ENCODE results near the gene PSPH. TPM values are rescaled to one million over a fixed set of nuclear protein-coding genes. Genes with fewer than 3 reads are reported as not detected.
A peak's percentile ranks its signal among the peaks of the same experiment; 100 is the strongest.
"Not testable (repeated sequence)": the region's sequence is repeated elsewhere in the genome, so short reads cannot be mapped to it uniquely, and the experiment has no call there.

The PSPH gene
- total and polyA plus RNA-seq, 12 donors: 2.8 to 68.7 (median 23.0) TPM

GRCh38 chr7:56079450-56080185 is 28.4 kb upstream of the PSPH start:
- H3K4me1 ChIP-seq (replicated peaks in 1 of 2): peaks cover 8 to 24% of the 10 kb centered on the region in 2 donors
- H3K36me3 ChIP-seq (replicated peaks in 1 of 2): peaks cover 0 to 9% of the 10 kb centered on the region in 2 donors
- peak overlapping the region in 4 of 5 donors; percentile 51 to 87 (median 73) for H3K27ac ChIP-seq
- no peak overlapping the region for H3K4me3 ChIP-seq
- no peaks in the 10 kb centered on the region for H3K9me3 ChIP-seq (replicated peaks in 1 of 3)
- H3K27me3 ChIP-seq: no peaks in the 10 kb centered on the region
- peak; percentile 76 to 93 (median 91) for TF ChIP-seq CTCF (IDR thresholded peaks at IDR 0.05)
- TF ChIP-seq POLR2A (IDR thresholded peaks at IDR 0.05): peak in 1 of 2 donors; percentile 11
- peak; percentile 85 to 96 (median 94) for DNase-seq
- intact Hi-C loops (cut with DNase I): loop anchor here in 1 of 2 donors (10.0 kb wide), 2 partner anchors 115 to 435 kb away; partner anchors contain the start of gene NIPSNAP2
- 23 to 56% (median 33%) methylated on average over 4 to 12 of the region's 12 CpGs for WGBS, 4 donors

- peaks cover 8 to 20% of the 10 kb centered on the region in 2 donors for H3K4me1 ChIP-seq (replicated peaks in 1 of 2)
- no peak for TF ChIP-seq CTCF (IDR thresholded peaks at IDR 0.05)
- no peak for TF ChIP-seq POLR2A (IDR thresholded peaks at IDR 0.05)
- WGBS, 4 donors: 93 to 95% (median 94%) methylated on average over 3 to 16 of the region's 16 CpGs; no CpG with 5 or more reads in 1 of the 4 donors
- intact Hi-C loops (cut with DNase I): loop anchor here in 1 of 2 donors (10.0 kb wide), 2 partner anchors 113 to 433 kb away; partner anchors contain the start of gene NIPSNAP2
- no peaks in the 10 kb centered on the region for H3K9me3 ChIP-seq (replicated peaks in 1 of 3)
- peaks cover 0 to 9% of the 10 kb centered on the region in 2 donors for H3K36me3 ChIP-seq (replicated peaks in 1 of 2)
- no peak overlapping the region for H3K27ac ChIP-seq
- H3K27me3 ChIP-seq: no peaks in the 10 kb centered on the region
- DNase-seq: peak in 1 of 7 donors; percentile 11
- no peak overlapping the region for H3K4me3 ChIP-seq
Measured at GRCh38 chr7:56078196-56078595, 27.0 kb upstream of the PSPH start.

GRCh38 chr7:56077681-56078080 is 26.4 kb upstream of the PSPH start:
- Histone ChIP-seq H3K27ac (no peak overlapping the region), H3K27me3 (no peaks in the 10 kb centered on the region), H3K4me3 (no peak overlapping the region), H3K36me3 (replicated peaks in 1 of 2) (peaks cover 0 to 9% of the 10 kb centered on the region in 2 donors), H3K9me3 (replicated peaks in 1 of 3) (no peaks in the 10 kb centered on the region), H3K4me1 (replicated peaks in 1 of 2) (peaks cover 8 to 15% of the 10 kb centered on the region in 2 donors)
- TF ChIP-seq CTCF (IDR thresholded peaks at IDR 0.05): no peak
- TF ChIP-seq POLR2A (IDR thresholded peaks at IDR 0.05): no peak
- DNase-seq: peak in 1 of 7 donors; percentile 5
- 83 to 97% (median 95%) methylated on average over 3 of the region's 3 CpGs for whole genome bisulfite sequencing, 4 donors
- intact Hi-C loops (cut with DNase I): loop anchor here in 1 of 2 donors (10.0 kb wide), 2 partner anchors 113 to 433 kb away; partner anchors contain the start of gene NIPSNAP2

GRCh38 chr7:56074371-56074791 is 23.1 kb upstream of the PSPH start:
- intact Hi-C loops (cut with DNase I): loop anchor here (5.0 to 10.0 kb wide), 3 partner anchors 72 to 430 kb away; partner anchors contain the start of gene NIPSNAP2 (in 1 of the 2)
- 12 to 23% (median 14%) methylated on average over 13 to 19 of the region's 19 CpGs for WGBS, 4 donors
- Histone ChIP-seq H3K36me3 (replicated peaks in 1 of 2) (peaks cover 0 to 27% of the 10 kb centered on the region in 2 donors), H3K27me3 (no peaks in the 10 kb centered on the region), H3K9me3 (replicated peaks in 1 of 3) (no peaks in the 10 kb centered on the region), H3K4me1 (replicated peaks in 1 of 2) (peaks cover 4 to 7% of the 10 kb centered on the region in 2 donors), H3K4me3 (no peak overlapping the region), H3K27ac (no peak overlapping the region)
- no peak for TF ChIP-seq POLR2A (IDR thresholded peaks at IDR 0.05)
- TF ChIP-seq CTCF (IDR thresholded peaks at IDR 0.05): peak; percentile 88 to 97 (median 92)
- DNase-seq: peak; percentile 83 to 96 (median 89)

- WGBS, 4 donors: 96 to 99% (median 97%) methylated on average over 13 of the region's 13 CpGs
- H3K4me3 ChIP-seq; intact Hi-C loops (cut with DNase I); H3K27me3 ChIP-seq; H3K27ac ChIP-seq; H3K9me3 ChIP-seq (replicated peaks in 1 of 3): not testable (repeated sequence)
- Histone ChIP-seq H3K4me1 (replicated peaks in 1 of 2) (peaks cover 3 to 31% of the 10 kb centered on the region in 2 donors), H3K36me3 (replicated peaks in 1 of 2) (peaks cover 0 to 38% of the 10 kb centered on the region in 2 donors)
- DNase-seq: peak in 1 of 7 donors; percentile 9
Measured at GRCh38 chr7:56066376-56066775, 15.1 kb upstream of the PSPH start.

Measured in adrenal gland (tissue), 12 donors.